GM23248 (cell line): Measurements from ENCODE around the gene CMIP.

Experiments
- EZH2 ChIP-seq: fragments of 200-600 bp; sonication (generic); IDR thresholded peaks from 2 replicates; pipeline ENCODE4 v1.6.1; 2018; ENCODE audit warnings: antibody characterized with exemption, mild to moderate bottlenecking; ENCODE audit not compliant: insufficient read depth, poor library complexity, severe bottlenecking
- EZH2phosphoT487 ChIP-seq: fragments of 200-600 bp; sonication (generic); IDR thresholded peaks from 2 replicates; pipeline ENCODE4 v1.6.1; 2018; ENCODE audit warnings: antibody characterized with exemption, moderate library complexity, mild to moderate bottlenecking, low read depth; ENCODE audit not compliant: insufficient read depth

- TF ChIP-seq EZH2 (no peak), EZH2phosphoT487 (no peak)
Measured at GRCh38 chr16:81639348-81639747, 194.7 kb downstream of the CMIP start.
